Left renal pelvis (tissue), 4 donors: ENCODE data around the gene OVCH1. TPM values are rescaled to one million over a fixed set of nuclear protein-coding genes. Genes with fewer than 3 reads are reported as not detected.
A peak's percentile ranks its signal among the peaks of the same experiment; 100 is the strongest.
"Not testable (repeated sequence)": the region's sequence is repeated elsewhere in the genome, so short reads cannot be mapped to it uniquely, and the experiment has no call there.

Source experiments
- DNase-seq, 4 donors: peaks; one replicate each; pipeline ENCODE4 v3.0.0-alpha.2; 2013; ENCODE audit warnings: low read depth in 4 of 4, low spot score in 3 of 4
- polyA plus RNA-seq, 4 donors: library from polyadenylated mRNA; unstranded; fragments of 120-200 nt; gene quantifications; one replicate each; pipeline ENCODE4 v1.2.1, GENCODE V29; 2013; ENCODE audit not compliant: insufficient read length in 4 of 4

OVCH1 gene
- polyA plus RNA-seq, 4 donors, result 0.13 to 1.2 (median 0.67) TPM

- DNase-seq, result no peak
Measured at GRCh38 chr12:29415111-29415510, 82.4 kb downstream of the OVCH1 start.

GRCh38 chr12:29414368-29414767 lies 83.1 kb downstream of the OVCH1 start:
- DNase-seq, result no peak

- no peak for DNase-seq
Measured at GRCh38 chr12:29405561-29405960, 91.9 kb downstream of the OVCH1 start.

- no peak for DNase-seq
Measured at GRCh38 chr12:29403991-29404390, 93.5 kb downstream of the OVCH1 start.

GRCh38 chr12:29402437-29402836 lies 95.0 kb downstream of the OVCH1 start:
- no peak for DNase-seq

- no peak for DNase-seq
Measured at GRCh38 chr12:29398495-29398894, 99.0 kb downstream of the OVCH1 start.

GRCh38 chr12:29396774-29397173 lies 100.7 kb downstream of the OVCH1 start:
- no peak for DNase-seq

GRCh38 chr12:29395356-29395755 lies 102.1 kb downstream of the OVCH1 start:
- DNase-seq, result no peak

- not testable (repeated sequence) for DNase-seq
Measured at GRCh38 chr12:29390419-29390818, 107.1 kb downstream of the OVCH1 start.

- DNase-seq, result no peak
Measured at GRCh38 chr12:29389295-29389919, 108.1 kb downstream of the OVCH1 start.

- DNase-seq, result not testable (repeated sequence)
Measured at GRCh38 chr12:29386084-29386680, 111.3 kb downstream of the OVCH1 start.

- DNase-seq, result not testable (repeated sequence)
Measured at GRCh38 chr12:29385194-29385593, 112.3 kb downstream of the OVCH1 start.

GRCh38 chr12:29382251-29382650 lies 115.2 kb downstream of the OVCH1 start:
- no peak for DNase-seq

- peak; percentile 98 to 99 (median 98) for DNase-seq
Measured at GRCh38 chr12:29380536-29381523, 116.7 kb downstream of the OVCH1 start, which contains the start of gene ERGIC2. Gene ERGIC2 (minus strand): TSS chr12:29381172. CDS start chr12:29371633, 9,539 bp downstream.

Other genes with a start within 250 kb of the OVCH1 start
- gene ERGIC2, start 116.5 kb downstream of the OVCH1 start, polyA plus RNA-seq, result 100 to 1,000 TPM in 3 of 4 donors, 10 to 100 TPM in 1; 99.8 to 141 (median 109) TPM